Stimulated activated naive CD4-positive, alpha-beta T cell (primary cell): ENCODE data around the gene GFY.
A peak's percentile ranks its signal among the peaks of the same experiment; 100 is the strongest.

ENCODE experiments used
- DNase-seq, 6 experiments: peaks; one replicate each; lab custom pipeline; 2025; lab: John Stamatoyannopoulos, UW

The GFY gene

GRCh38 chr19:49428547-49429451, 3.6 kb downstream of the GFY start:
- no peak for DNase-seq

- DNase-seq = no peak
These were observed 5.0 kb downstream of the GFY start for GRCh38 chr19:49430172-49430677.

- DNase-seq = peak in 1 of 6 experiments; percentile 11
These were observed 5.6 kb downstream of the GFY start for GRCh38 chr19:49430678-49431329.

- peak in 2 of 6 experiments; percentile 8 to 39 for DNase-seq
These were observed 6.2 kb downstream of the GFY start for GRCh38 chr19:49431330-49431749.

GRCh38 chr19:49432141-49433073, 7.2 kb downstream of the GFY start:
- peak in 1 of 6 experiments; percentile 34 for DNase-seq

GRCh38 chr19:49433240-49433901, 8.2 kb downstream of the GFY start:
- peak in 1 of 6 experiments; percentile 17 for DNase-seq

GRCh38 chr19:49434907-49435583, 9.9 kb downstream of the GFY start:
- no peak for DNase-seq

GRCh38 chr19:49435670-49436069, 10.5 kb downstream of the GFY start:
- DNase-seq = no peak

- DNase-seq = peak in 5 of 6 experiments; percentile 10 to 51 (median 21)
These were observed 11.3 kb downstream of the GFY start for GRCh38 chr19:49436381-49437017.

GRCh38 chr19:49437231-49437630, 12.0 kb downstream of the GFY start:
- no peak for DNase-seq

GRCh38 chr19:49438261-49438660, 13.1 kb downstream of the GFY start:
- no peak for DNase-seq

GRCh38 chr19:49439836-49440235, 14.6 kb downstream of the GFY start:
- no peak for DNase-seq

- DNase-seq = no peak
These were observed 15.4 kb downstream of the GFY start for GRCh38 chr19:49440439-49441209.

GRCh38 chr19:49441210-49441959, 16.2 kb downstream of the GFY start, which contains the start of gene SLC17A7:
Gene SLC17A7 (minus strand): TSS chr19:49441527. CDS start chr19:49441379, 148 bp downstream.
- DNase-seq = peak in 5 of 6 experiments; percentile 19 to 47 (median 25)

GRCh38 chr19:49441960-49442350, 16.8 kb downstream of the GFY start:
- peak in 1 of 6 experiments; percentile 38 for DNase-seq

GRCh38 chr19:49442354-49442753, 17.2 kb downstream of the GFY start:
- DNase-seq = peak in 1 of 6 experiments; percentile 38

GRCh38 chr19:49442771-49443365, 17.7 kb downstream of the GFY start:
- peak in 4 of 6 experiments; percentile 17 to 59 (median 41) for DNase-seq
